Measurements from ENCODE around the gene ART1. TPM values are rescaled to one million over a fixed set of nuclear protein-coding genes. Genes with fewer than 3 reads are reported as not detected.

Gene ART1
- total RNA-seq, 1 donor from 2014 or later = not detected

DNA sequence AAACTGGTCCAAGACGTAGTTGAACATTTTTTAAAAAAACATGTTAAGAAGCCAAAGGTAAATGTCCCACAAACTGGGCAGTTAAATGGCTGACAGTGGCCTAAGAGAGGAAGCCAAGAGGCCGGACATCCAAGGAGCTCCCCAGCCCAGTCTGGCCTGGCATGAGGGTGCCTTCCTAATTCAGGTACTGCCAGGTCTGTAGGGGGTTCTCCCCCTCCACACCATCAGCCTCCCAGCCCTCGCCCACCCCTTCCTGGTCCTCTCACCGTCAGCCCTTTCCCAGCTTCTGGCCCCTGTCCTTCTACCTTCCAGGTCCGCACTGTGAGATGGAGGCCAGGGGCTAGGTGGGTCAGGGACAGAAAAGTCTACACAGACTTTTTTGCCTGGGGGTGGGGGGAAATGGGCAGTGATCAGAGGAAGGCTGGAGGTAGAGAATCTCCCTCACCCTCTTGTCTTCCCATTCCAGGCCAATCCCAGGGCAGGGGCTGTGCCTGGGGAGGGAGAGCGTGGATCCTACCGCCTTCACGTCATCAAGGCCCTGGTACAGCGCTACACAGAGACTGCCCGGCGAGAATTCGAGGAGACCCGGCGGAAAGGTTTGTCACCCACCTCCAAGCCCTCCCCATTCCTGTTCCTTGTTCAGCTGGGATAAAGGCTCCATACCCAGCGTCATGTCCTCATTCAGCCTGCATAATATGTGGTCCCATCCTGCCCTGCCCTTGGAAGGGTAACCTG is 9.1 kb upstream of the ART1 start:
- TF ChIP-seq, protein P1, sequence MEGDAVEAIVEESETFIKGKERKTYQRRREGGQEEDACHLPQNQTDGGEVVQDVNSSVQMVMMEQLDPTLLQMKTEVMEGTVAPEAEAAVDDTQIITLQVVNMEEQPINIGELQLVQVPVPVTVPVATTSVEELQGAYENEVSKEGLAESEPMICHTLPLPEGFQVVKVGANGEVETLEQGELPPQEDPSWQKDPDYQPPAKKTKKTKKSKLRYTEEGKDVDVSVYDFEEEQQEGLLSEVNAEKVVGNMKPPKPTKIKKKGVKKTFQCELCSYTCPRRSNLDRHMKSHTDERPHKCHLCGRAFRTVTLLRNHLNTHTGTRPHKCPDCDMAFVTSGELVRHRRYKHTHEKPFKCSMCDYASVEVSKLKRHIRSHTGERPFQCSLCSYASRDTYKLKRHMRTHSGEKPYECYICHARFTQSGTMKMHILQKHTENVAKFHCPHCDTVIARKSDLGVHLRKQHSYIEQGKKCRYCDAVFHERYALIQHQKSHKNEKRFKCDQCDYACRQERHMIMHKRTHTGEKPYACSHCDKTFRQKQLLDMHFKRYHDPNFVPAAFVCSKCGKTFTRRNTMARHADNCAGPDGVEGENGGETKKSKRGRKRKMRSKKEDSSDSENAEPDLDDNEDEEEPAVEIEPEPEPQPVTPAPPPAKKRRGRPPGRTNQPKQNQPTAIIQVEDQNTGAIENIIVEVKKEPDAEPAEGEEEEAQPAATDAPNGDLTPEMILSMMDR (conservative IDR thresholded peaks at IDR 0.05) = no peak
- Mint-ChIP-seq H3K4me3 (no peak overlapping the region), H3K9me3 (peaks cover 4% of the 10 kb centered on the region), H3K36me3 (peaks cover 3% of the 10 kb centered on the region), H3K27ac (no peak overlapping the region), H3K27me3 (peaks cover 15% of the 10 kb centered on the region), H3K4me1 (ENCODE audit: unreplicated experiment) (no peaks in the 10 kb centered on the region)
- no peak for DNase-seq (ENCODE audit: extremely low spot score, unreplicated experiment)

DNA sequence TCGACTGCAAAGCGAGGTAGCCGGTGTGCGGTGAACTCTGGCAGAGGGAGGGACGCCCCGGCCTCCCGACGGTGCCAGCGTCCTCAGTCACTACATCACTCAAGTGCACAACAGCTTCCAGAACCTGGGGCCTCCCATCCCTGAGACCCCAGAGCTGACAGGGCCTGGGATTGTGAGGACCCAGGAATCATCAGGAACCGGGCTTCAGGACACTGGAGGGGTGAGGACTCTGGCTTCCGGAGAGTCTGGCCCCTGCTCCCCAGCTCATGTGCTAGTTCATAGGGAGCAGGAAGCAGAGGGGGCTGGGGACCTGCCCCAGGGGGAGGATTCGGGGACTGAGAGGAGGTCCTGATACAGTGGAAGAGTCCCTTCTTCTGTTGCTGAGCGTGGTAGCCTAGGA is 7.7 kb upstream of the ART1 start:
- no peak for DNase-seq (ENCODE audit: extremely low spot score, unreplicated experiment)
- H3K27me3 Mint-ChIP-seq = peaks cover 15% of the 10 kb centered on the region
- H3K27ac Mint-ChIP-seq = no peak overlapping the region
- H3K9me3 Mint-ChIP-seq = peaks cover 4% of the 10 kb centered on the region
- H3K4me1 Mint-ChIP-seq (ENCODE audit: unreplicated experiment) = no peaks in the 10 kb centered on the region
- peaks cover 3% of the 10 kb centered on the region for H3K36me3 Mint-ChIP-seq
- H3K4me3 Mint-ChIP-seq = no peak overlapping the region
- TF ChIP-seq, protein P1 (conservative IDR thresholded peaks at IDR 0.05) = no peak

DNA sequence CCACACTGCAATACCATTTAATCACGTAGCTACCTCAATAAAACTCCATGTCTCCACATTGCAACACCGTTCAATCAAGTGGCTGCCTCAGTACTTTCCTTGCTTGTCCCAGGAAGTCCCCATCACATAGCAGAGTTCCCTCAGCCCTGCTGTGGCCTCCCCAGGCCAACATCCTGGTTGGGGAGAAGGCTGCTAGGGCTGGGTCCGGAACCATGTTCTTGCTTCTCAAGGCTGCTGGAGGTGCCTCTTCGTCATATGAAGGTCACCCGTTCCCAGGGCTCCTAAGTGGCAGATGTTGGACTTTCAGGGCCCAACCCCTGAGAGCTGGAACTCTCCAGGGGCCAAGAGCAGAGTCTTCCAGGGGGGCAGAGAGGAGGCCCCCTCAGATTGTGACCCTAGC is 6.4 kb upstream of the ART1 start:
- Mint-ChIP-seq H3K27me3 (peaks cover 12% of the 10 kb centered on the region), H3K4me1 (ENCODE audit: unreplicated experiment) (no peaks in the 10 kb centered on the region), H3K27ac (no peak overlapping the region), H3K4me3 (no peak overlapping the region), H3K36me3 (peaks cover 3% of the 10 kb centered on the region), H3K9me3 (peaks cover 4% of the 10 kb centered on the region)
- TF ChIP-seq, protein P1 (conservative IDR thresholded peaks at IDR 0.05) = no peak
- DNase-seq (ENCODE audit: extremely low spot score, unreplicated experiment) = no peak

DNA sequence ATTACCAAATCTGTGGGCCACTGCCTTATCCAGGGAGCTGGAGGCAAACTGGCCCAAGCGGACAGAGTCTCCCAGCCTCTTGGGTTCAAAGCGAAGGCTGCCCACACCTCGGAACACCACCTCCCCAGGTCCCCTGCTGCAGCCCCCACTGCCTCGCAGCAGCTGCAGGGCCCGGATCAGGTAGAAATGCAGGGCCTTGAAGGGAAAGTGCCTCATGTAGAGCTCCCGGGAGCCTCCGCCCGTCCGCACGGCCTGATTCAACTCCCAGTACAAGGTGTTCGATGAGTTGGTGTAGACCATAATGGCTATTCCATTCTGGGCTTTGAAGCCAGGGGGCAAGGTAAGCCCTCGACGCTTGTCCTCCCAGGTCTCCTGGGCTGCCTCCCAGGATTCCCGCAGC is 5.1 kb upstream of the ART1 start:
- DNase-seq (ENCODE audit: extremely low spot score, unreplicated experiment) = no peak
- Mint-ChIP-seq H3K36me3 (peaks cover 3% of the 10 kb centered on the region), H3K27ac (no peak overlapping the region), H3K9me3 (peaks cover 4% of the 10 kb centered on the region), H3K4me1 (ENCODE audit: unreplicated experiment) (no peaks in the 10 kb centered on the region), H3K4me3 (no peak overlapping the region), H3K27me3 (peaks cover 9% of the 10 kb centered on the region)
- TF ChIP-seq, protein P1 (conservative IDR thresholded peaks at IDR 0.05) = no peak

DNA sequence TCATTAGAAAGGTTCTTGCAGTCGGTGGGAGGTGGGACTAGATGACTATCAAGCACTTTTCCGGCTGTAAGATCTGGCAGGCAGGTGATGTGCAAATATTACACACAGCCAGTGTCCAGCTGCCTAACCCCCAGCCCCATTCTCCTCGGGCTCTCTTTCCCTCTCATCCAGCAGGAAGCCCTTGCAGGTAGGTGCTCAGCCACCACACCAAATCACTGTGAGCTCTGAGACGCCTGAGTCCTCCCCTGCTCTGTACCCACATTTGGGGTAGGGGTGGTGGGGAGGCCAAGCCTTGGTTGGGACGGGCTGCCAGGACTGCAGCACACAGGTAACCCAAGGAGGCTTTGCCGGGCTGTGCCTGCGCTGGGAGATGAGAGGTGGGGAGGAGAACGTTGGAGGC is 3.7 kb upstream of the ART1 start:
- no peak for DNase-seq (ENCODE audit: extremely low spot score, unreplicated experiment)
- Mint-ChIP-seq H3K36me3 (peaks cover 3% of the 10 kb centered on the region), H3K9me3 (peaks cover 4% of the 10 kb centered on the region), H3K4me3 (peak overlapping the region; percentile 84), H3K4me1 (ENCODE audit: unreplicated experiment) (no peaks in the 10 kb centered on the region), H3K27ac (no peak overlapping the region), H3K27me3 (peaks cover 8% of the 10 kb centered on the region)
- TF ChIP-seq, protein P1 (conservative IDR thresholded peaks at IDR 0.05) = no peak
